ENCODE measurements around the gene BBX.

The BBX gene

DNA sequence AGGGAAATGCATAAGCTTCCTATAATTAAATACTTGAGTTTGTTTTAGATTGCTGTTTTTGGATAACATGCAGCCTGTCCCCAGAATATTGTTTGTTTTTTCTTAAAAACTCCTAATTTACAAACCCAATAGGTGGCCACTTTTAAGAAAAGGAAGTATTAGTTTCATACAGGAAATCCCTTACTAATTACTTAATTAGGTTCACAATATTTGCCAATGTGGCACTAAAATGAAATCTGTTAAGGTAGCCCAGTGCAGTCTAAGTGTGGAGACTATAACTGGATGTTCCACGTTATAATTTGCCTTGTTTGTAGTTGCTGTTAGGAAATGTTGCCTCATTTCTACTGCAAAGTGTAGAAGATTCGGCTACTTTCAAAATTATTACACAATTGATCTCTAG, 195.8 kb downstream of the BBX start:
- CTCF ChIA-PET, result no interaction called here
- H3K27ac ChIP-seq, result no peak overlapping the region
- TF ChIP-seq, protein P1, sequence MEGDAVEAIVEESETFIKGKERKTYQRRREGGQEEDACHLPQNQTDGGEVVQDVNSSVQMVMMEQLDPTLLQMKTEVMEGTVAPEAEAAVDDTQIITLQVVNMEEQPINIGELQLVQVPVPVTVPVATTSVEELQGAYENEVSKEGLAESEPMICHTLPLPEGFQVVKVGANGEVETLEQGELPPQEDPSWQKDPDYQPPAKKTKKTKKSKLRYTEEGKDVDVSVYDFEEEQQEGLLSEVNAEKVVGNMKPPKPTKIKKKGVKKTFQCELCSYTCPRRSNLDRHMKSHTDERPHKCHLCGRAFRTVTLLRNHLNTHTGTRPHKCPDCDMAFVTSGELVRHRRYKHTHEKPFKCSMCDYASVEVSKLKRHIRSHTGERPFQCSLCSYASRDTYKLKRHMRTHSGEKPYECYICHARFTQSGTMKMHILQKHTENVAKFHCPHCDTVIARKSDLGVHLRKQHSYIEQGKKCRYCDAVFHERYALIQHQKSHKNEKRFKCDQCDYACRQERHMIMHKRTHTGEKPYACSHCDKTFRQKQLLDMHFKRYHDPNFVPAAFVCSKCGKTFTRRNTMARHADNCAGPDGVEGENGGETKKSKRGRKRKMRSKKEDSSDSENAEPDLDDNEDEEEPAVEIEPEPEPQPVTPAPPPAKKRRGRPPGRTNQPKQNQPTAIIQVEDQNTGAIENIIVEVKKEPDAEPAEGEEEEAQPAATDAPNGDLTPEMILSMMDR (conservative IDR thresholded peaks at IDR 0.05; ENCODE audit: low read depth), result no peak
- no peak for DNase-seq (ENCODE audit: low spot score)
- POLR2A ChIA-PET (ENCODE audit: low non-redundant PET), result no interaction called here

DNA sequence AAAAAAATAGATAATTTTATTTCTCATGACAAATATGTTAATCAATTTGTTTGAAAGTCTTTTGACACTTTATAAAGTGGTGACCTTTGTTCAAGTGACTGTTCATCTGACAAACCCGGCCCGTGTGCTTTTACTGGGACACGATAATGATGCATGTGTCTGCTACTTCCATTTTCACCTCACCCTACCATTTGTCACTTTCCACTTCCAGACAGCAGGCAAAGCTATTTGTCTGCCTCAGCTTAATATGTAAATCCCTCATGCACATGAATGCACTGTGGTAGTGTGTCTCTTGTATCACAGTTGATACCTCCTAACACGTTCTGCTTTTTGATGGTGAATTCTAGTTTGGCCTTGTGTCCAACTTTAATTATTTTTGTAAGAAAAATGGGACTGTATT, 204.3 kb downstream of the BBX start:
- TF ChIP-seq, protein P1 (conservative IDR thresholded peaks at IDR 0.05; ENCODE audit: low read depth), result no peak
- H3K27ac ChIP-seq, result no peak overlapping the region
- DNase-seq (ENCODE audit: low spot score), result no peak
- CTCF ChIA-PET, result no interaction called here
- POLR2A ChIA-PET (ENCODE audit: low non-redundant PET), result no interaction called here

DNA sequence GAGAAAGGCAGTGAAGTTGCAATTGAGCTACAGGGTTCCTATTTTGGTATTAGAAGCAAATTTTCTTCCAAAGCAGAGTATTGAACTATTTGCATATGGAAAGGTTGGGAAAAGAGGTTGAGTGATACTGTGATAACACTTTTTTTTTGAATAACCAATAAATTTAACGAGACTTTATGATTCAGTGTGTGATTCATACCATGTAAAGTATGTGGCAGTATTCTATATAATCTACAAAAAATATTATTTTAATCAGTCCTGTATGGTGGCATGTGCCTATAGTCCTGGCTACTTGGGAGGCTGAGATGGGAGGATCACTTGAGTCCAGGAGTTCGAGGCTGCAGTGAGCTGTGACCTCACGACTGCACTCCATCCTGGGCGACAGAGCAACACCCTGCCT, 206.9 kb downstream of the BBX start:
- no peak for DNase-seq (ENCODE audit: low spot score)
- TF ChIP-seq, protein P1 (conservative IDR thresholded peaks at IDR 0.05; ENCODE audit: low read depth), result no peak
- H3K27ac ChIP-seq, result no peak overlapping the region
- POLR2A ChIA-PET (ENCODE audit: low non-redundant PET), result no interaction called here
- CTCF ChIA-PET, result no interaction called here

DNA sequence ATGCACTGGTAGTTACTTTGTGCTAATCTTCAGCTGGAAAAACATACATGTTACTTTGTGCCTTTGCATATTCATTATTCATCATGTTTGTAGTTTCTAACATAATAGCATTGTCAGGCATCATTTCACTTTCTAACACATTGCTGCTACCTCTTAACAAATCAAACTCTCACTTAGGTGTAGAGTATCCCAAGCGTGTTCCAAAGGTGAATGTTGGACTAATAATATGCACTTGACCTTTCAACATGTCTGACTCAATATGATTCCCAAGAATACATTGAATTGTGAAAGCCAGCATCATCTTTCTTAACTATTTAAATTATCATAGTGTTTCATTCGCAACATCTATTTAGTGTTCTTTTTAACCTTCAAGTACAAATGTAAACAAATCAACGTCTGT, 211.6 kb downstream of the BBX start:
- DNase-seq (ENCODE audit: low spot score), result no peak
- CTCF ChIA-PET, result no interaction called here
- no peak overlapping the region for H3K27ac ChIP-seq
- POLR2A ChIA-PET (ENCODE audit: low non-redundant PET), result no interaction called here
- TF ChIP-seq, protein P1 (conservative IDR thresholded peaks at IDR 0.05; ENCODE audit: low read depth), result no peak

DNA sequence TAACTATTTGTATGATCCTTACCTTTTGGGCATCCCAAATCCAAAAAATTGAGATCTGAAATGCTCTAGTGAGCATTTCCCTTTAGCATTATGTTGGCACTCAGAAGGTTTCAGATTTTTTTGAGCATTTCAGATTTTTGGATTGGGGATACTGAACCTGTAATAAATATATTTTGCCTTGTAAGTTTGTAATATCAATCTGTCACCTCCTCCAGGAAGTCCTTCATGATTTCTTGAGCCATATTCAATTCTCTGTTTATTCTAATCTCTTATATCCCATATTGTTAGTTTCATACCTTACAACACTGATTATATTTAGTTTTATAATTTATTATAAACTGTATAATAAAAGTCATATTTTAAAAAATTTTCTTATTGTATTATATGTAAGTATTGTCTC, 215.2 kb downstream of the BBX start:
- CTCF ChIA-PET, result interaction anchor here (0.6 to 1.2 kb wide), 3 partner anchors 10 to 787 kb away, joined by 3 to 6 read pairs (median 3); no protein-coding TSS in a partner anchor
- POLR2A ChIA-PET (ENCODE audit: low non-redundant PET), result no interaction called here
- no peak overlapping the region for H3K27ac ChIP-seq
- DNase-seq (ENCODE audit: low spot score), result no peak
- TF ChIP-seq, protein P1 (conservative IDR thresholded peaks at IDR 0.05; ENCODE audit: low read depth), result no peak

DNA sequence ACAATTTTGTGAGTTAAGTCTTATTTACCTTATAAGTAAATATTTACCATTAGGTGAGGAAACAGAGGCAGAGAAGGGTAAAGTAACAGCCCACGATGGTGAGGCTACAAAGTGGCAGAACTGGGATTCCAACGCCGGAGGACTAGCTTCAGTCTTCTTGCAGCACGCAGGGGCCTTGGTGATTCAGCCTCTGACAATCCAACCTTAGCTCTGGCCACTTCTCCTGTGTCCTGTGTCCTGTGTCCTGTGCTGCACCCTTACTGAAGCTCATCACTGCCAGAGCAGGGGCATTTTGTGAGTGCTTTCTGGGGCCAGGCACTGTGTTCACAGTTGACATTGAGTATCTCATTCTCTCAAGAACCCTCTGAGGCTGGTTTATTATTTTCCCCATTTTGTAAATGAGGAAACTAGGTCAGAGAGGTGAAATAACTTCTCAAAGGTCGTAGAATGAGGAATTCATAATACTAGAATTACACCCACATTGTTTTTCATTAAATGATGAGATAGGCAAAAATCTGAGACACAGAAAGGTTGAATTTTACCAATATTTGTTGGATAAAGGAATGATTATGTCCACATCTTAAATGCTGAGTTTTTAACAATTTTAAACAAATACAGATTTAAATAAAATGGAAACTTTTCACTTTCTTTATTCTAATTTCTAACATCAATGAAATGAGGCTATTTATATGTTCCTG, 215.9 kb downstream of the BBX start:
- H3K27ac ChIP-seq, result no peak overlapping the region
- TF ChIP-seq, protein P1 (conservative IDR thresholded peaks at IDR 0.05; ENCODE audit: low read depth), result no peak
- no peak for DNase-seq (ENCODE audit: low spot score)
- POLR2A ChIA-PET (ENCODE audit: low non-redundant PET), result no interaction called here
- CTCF ChIA-PET, result interaction anchor here (0.5 to 1.2 kb wide), 4 partner anchors 48 to 501 kb away, joined by 3 to 6 read pairs (median 4); no protein-coding TSS in a partner anchor

Measured in RWPE1 (cell line).